Loucy (cell line): ENCODE data around the gene FRAT1.

Experiments
- H2AFZ ChIP-seq: fragments of 200-600 bp; sonication (generic); 2 replicates; pipeline ENCODE4 v1.6.0; 2016; ENCODE audit warnings: antibody characterized with exemption, mild to moderate bottlenecking, low read length, moderate library complexity
- H3F3A ChIP-seq: fragments of 200-600 bp; 2 replicates; pipeline ENCODE4 v1.6.0; 2016; ENCODE audit warnings: antibody characterized with exemption, low read depth, mild to moderate bottlenecking
- H3K27me3 ChIP-seq: fragments of 200-600 bp; sonication (generic); 2 replicates; pipeline ENCODE4 v1.6.1; 2014; ENCODE audit warnings: low read length, mild to moderate bottlenecking; ENCODE audit not compliant: insufficient read depth, poor library complexity, severe bottlenecking
- H3K36me3 ChIP-seq: fragments of 200-600 bp; sonication (generic); 2 replicates; pipeline ENCODE4 v1.6.1; 2016; ENCODE audit warnings: low read length; ENCODE audit not compliant: insufficient read depth
- H3K4me1 ChIP-seq: fragments of 200-600 bp; sonication (generic); 2 replicates; pipeline ENCODE4 v1.5.1; 2014; ENCODE audit warnings: low read length, mild to moderate bottlenecking; ENCODE audit not compliant: insufficient read depth, poor library complexity, severe bottlenecking
- H3K4me2 ChIP-seq: fragments of 200-600 bp; sonication (generic); 2 replicates; pipeline ENCODE4 v1.6.0; 2014; ENCODE audit warnings: antibody characterized with exemption, low read length, low read depth, mild to moderate bottlenecking; ENCODE audit not compliant: poor library complexity, severe bottlenecking
- H3K4me3 ChIP-seq: fragments of 200-600 bp; sonication (generic); 2 replicates; pipeline ENCODE4 v1.5.1; 2014; ENCODE audit warnings: low read length, mild to moderate bottlenecking, mixed read lengths; ENCODE audit not compliant: poor library complexity, severe bottlenecking
- H3K79me2 ChIP-seq: fragments of 200-600 bp; sonication (generic); 2 replicates; pipeline ENCODE4 v1.6.1; 2014; ENCODE audit warnings: low read length; ENCODE audit not compliant: insufficient read depth
- H3K9ac ChIP-seq: fragments of 200-600 bp; sonication (generic); 2 replicates; pipeline ENCODE4 v1.6.0; 2014; ENCODE audit warnings: mild to moderate bottlenecking, low read depth, low read length, moderate library complexity; ENCODE audit not compliant: poor library complexity, severe bottlenecking
- H3K9me2 ChIP-seq: fragments of 200-600 bp; sonication (generic); replicated peaks from 2 replicates; pipeline ENCODE4 v1.6.1; 2016; ENCODE audit warnings: low read depth, low read length, mixed read lengths
- H3K9me3 ChIP-seq: fragments of 200-600 bp; sonication (generic); 2 replicates; pipeline ENCODE4 v1.6.1; 2014; ENCODE audit warnings: mild to moderate bottlenecking, antibody characterized with exemption, low read length, low read depth; ENCODE audit not compliant: insufficient read depth
- H4K20me1 ChIP-seq: fragments of 200-600 bp; sonication (generic); 2 replicates; pipeline ENCODE4 v1.6.0; 2014; ENCODE audit warnings: antibody characterized with exemption, low read length, mild to moderate bottlenecking; ENCODE audit not compliant: insufficient read depth, poor library complexity, severe bottlenecking
- EZH2phosphoT487 ChIP-seq: fragments of 200-600 bp; IDR thresholded peaks from 2 replicates; pipeline ENCODE4 v1.6.1; 2018; ENCODE audit warnings: antibody characterized with exemption, mild to moderate bottlenecking, moderate library complexity, borderline replicate concordance
- TF ChIP-seq, protein P1 (sequence below): fragments of 200-600 bp; sonication (generic); conservative IDR thresholded peaks from 2 replicates; pipeline ENCODE4 v1.5.1; 2014; ENCODE audit warnings: mild to moderate bottlenecking, antibody characterized with exemption, low read length

FRAT1 gene

DNA sequence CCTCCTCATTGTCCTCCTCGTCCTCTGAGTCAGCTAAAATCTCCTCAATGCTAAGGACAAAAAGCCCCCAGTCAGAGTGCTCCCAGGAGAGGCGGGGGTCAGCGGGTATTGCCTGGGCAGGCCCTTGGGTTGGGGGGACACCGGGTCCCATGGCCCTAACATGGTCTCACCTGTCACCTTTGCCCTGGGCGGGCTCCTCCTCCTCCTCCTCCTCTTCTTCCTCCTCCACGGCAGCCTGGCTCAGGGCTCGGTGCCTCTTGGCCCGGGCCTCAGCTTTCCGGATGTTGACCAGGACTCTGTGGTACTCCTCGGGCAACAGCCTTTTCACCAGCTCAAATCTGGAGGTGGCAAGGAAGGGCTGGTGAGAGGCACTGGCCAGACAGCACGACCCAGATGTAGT lies 47.5 kb downstream of the FRAT1 start:
- H3K4me3 ChIP-seq = no peak overlapping the region
- no peak overlapping the region for H3K4me2 ChIP-seq
- TF ChIP-seq, protein P1, sequence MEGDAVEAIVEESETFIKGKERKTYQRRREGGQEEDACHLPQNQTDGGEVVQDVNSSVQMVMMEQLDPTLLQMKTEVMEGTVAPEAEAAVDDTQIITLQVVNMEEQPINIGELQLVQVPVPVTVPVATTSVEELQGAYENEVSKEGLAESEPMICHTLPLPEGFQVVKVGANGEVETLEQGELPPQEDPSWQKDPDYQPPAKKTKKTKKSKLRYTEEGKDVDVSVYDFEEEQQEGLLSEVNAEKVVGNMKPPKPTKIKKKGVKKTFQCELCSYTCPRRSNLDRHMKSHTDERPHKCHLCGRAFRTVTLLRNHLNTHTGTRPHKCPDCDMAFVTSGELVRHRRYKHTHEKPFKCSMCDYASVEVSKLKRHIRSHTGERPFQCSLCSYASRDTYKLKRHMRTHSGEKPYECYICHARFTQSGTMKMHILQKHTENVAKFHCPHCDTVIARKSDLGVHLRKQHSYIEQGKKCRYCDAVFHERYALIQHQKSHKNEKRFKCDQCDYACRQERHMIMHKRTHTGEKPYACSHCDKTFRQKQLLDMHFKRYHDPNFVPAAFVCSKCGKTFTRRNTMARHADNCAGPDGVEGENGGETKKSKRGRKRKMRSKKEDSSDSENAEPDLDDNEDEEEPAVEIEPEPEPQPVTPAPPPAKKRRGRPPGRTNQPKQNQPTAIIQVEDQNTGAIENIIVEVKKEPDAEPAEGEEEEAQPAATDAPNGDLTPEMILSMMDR = no peak
- no peak for TF ChIP-seq EZH2phosphoT487
- H3K36me3 ChIP-seq = no peaks in the 10 kb centered on the region; the same call in 1 of the 2 replicates
- no peaks in the 10 kb centered on the region for H3K9me3 ChIP-seq
- no peaks in the 10 kb centered on the region for H3K4me1 ChIP-seq
- no peaks in the 10 kb centered on the region for H3K27me3 ChIP-seq
- no peaks in the 10 kb centered on the region for H3F3A ChIP-seq
- no peaks in the 10 kb centered on the region for H4K20me1 ChIP-seq
- H3K9ac ChIP-seq = no peak overlapping the region
- no peak overlapping the region for H2AFZ ChIP-seq
- no peaks in the 10 kb centered on the region for H3K79me2 ChIP-seq
- H3K9me2 ChIP-seq = no peaks in the 10 kb centered on the region

DNA sequence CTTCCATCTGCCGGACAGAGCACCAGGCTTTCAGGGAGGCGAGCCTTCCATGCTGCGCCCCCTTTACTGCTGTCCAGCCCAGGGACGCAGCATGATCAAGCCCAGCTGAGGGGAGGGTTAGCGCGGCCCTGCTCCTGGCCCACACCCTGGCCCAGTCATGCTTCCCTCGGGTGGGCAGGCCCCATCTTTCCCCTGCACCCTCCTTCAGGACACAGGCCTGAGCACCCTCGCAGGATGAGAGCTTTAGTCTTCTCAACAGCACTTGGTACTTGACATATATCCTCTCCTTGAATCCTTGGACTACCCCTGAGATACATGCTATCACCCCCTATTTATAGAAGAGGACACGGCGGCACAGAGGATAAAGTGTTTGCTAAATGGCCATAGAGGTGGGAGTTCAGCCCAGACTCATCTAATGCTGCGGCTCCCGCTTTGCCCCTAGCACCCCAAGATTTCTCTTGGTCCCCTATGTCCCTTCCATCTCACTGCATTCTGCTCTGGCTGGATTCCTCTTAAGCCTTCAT lies 48.1 kb downstream of the FRAT1 start:
- H4K20me1 ChIP-seq = no peaks in the 10 kb centered on the region
- no peak overlapping the region for H2AFZ ChIP-seq
- H3K9ac ChIP-seq = no peak overlapping the region
- H3K79me2 ChIP-seq = no peaks in the 10 kb centered on the region
- no peaks in the 10 kb centered on the region for H3K9me2 ChIP-seq
- no peaks in the 10 kb centered on the region for H3F3A ChIP-seq
- H3K4me2 ChIP-seq = no peak overlapping the region
- H3K9me3 ChIP-seq = no peaks in the 10 kb centered on the region
- TF ChIP-seq, protein P1 = no peak
- no peak for TF ChIP-seq EZH2phosphoT487
- peaks cover 2% of the 10 kb centered on the region; the same call in 1 of the 2 replicates for H3K36me3 ChIP-seq
- H3K4me1 ChIP-seq = no peaks in the 10 kb centered on the region
- no peaks in the 10 kb centered on the region for H3K27me3 ChIP-seq
- no peak overlapping the region for H3K4me3 ChIP-seq
